HEK293 (cell line): ENCODE measurements around the gene SPARC.
A peak's percentile ranks its signal among the peaks of the same experiment; 100 is the strongest.

Source experiments
- CTCF ChIA-PET: fragments of 350-600 bp; formaldehyde crosslinking; extraction: SDS; loops from one replicate; lab custom pipeline; 2021; ENCODE audit warnings: antibody characterized with exemption; lab: Yijun Ruan, JAX
- POLR2A ChIA-PET: fragments of 300-600 bp; formaldehyde crosslinking; extraction: SDS; loops from one replicate; lab custom pipeline; 2020; ENCODE audit warnings: antibody characterized with exemption, inconsistent platforms; lab: Yijun Ruan, JAX
- H3K27ac ChIP-seq: fragments of 200-500 bp; sonication (Bioruptor generic); 2 replicates; pipeline ENCODE4 v1.5.1; 2014; ENCODE audit warnings: low read depth, low read length, control low read depth, inconsistent platforms; ENCODE audit errors: extremely low read depth
- H3K36me3 ChIP-seq, 2 experiments: fragments of 200-500 bp in 1 of 2; sonication (Bioruptor generic) in 1 of 2; 1 replicate in 1 of 2; 2 replicates in 1 of 2; pipeline ENCODE4 v1.5.1; 2014 to 2017; ENCODE audit warnings: inconsistent platforms in 2 of 2, low read length in 2 of 2; ENCODE audit not compliant: control insufficient read depth in 2 of 2, insufficient read depth in 1 of 2
- H3K4me1 ChIP-seq: fragments of 200-500 bp; sonication (Bioruptor generic); 2 replicates; pipeline ENCODE4 v1.5.1; 2014; ENCODE audit warnings: mild to moderate bottlenecking, low read length, inconsistent platforms; ENCODE audit not compliant: control insufficient read depth, insufficient read depth
- H3K4me3 ChIP-seq: 2 replicates; pipeline ENCODE4 v1.5.1; 2011; ENCODE audit warnings: low read depth, mild to moderate bottlenecking, control low read depth, low read length, moderate library complexity
- H3K9me3 ChIP-seq: fragments of 200-500 bp; sonication (Bioruptor generic); 2 replicates; pipeline ENCODE4 v1.5.1; 2014; ENCODE audit warnings: low read depth, low read length, inconsistent platforms; ENCODE audit not compliant: control insufficient read depth, insufficient read depth
- GLI2 ChIP-seq: fragments of 450-650 bp; formaldehyde crosslinking; IDR thresholded peaks from 2 replicates; pipeline ENCODE4; 2017; ENCODE audit warnings: missing biosample characterization, missing genetic modification characterization, low read depth, borderline replicate concordance
- GLI4 ChIP-seq: fragments of 450-650 bp; formaldehyde crosslinking; IDR thresholded peaks from 2 replicates; pipeline ENCODE4 v1.5.1; 2016; ENCODE audit warnings: missing biosample characterization, missing genetic modification characterization
- KLF16 ChIP-seq: fragments of 450-650 bp; formaldehyde crosslinking; IDR thresholded peaks from 2 replicates; pipeline ENCODE4 v1.5.1; 2017; ENCODE audit warnings: missing biosample characterization, missing genetic modification characterization
- MZF1 ChIP-seq: fragments of 450-650 bp; formaldehyde crosslinking; IDR thresholded peaks from 2 replicates; pipeline ENCODE4 v1.5.1; 2017; ENCODE audit warnings: missing biosample characterization, missing genetic modification characterization, borderline replicate concordance
- OSR2 ChIP-seq: fragments of 450-650 bp; formaldehyde crosslinking; IDR thresholded peaks from 2 replicates; pipeline ENCODE4 v1.5.1; 2016; ENCODE audit warnings: missing biosample characterization, missing genetic modification characterization
- TRIM28 ChIP-seq: IDR thresholded peaks from 2 replicates; pipeline ENCODE4 v1.6.1; 2011; ENCODE audit warnings: low read length, control low read depth, borderline replicate concordance
- ZNF23 ChIP-seq: fragments of 450-650 bp; formaldehyde crosslinking; IDR thresholded peaks from 2 replicates; pipeline ENCODE4 v1.5.1; 2016; ENCODE audit warnings: missing biosample characterization, missing genetic modification characterization, borderline replicate concordance
- ZNF239 ChIP-seq: fragments of 450-650 bp; formaldehyde crosslinking; IDR thresholded peaks from 2 replicates; pipeline ENCODE4 v1.5.1; 2016; ENCODE audit warnings: missing biosample characterization, missing genetic modification characterization
- ZNF354C ChIP-seq: fragments of 450-650 bp; formaldehyde crosslinking; IDR thresholded peaks from 2 replicates; pipeline ENCODE4 v1.5.1; 2016; ENCODE audit warnings: missing biosample characterization, missing genetic modification characterization, low read depth, borderline replicate concordance
- ZNF366 ChIP-seq: fragments of 450-650 bp; formaldehyde crosslinking; conservative IDR thresholded peaks from 2 replicates; pipeline ENCODE4 v1.5.1; 2016; ENCODE audit warnings: missing biosample characterization, missing genetic modification characterization
- ZNF701 ChIP-seq: fragments of 450-650 bp; formaldehyde crosslinking; IDR thresholded peaks from 2 replicates; pipeline ENCODE4 v1.5.1; 2016; ENCODE audit warnings: missing biosample characterization, missing genetic modification characterization
- ZNF785 ChIP-seq: fragments of 450-650 bp; formaldehyde crosslinking; IDR thresholded peaks from 2 replicates; pipeline ENCODE4 v1.5.1; 2016; ENCODE audit warnings: missing biosample characterization, missing genetic modification characterization
- ZSCAN23 ChIP-seq: fragments of 450-650 bp; formaldehyde crosslinking; IDR thresholded peaks from 2 replicates; pipeline ENCODE4 v1.5.1; 2016; ENCODE audit warnings: missing biosample characterization, missing genetic modification characterization
- TF ChIP-seq, protein P1 (sequence below): fragments of 450-650 bp; formaldehyde crosslinking; IDR thresholded peaks from 2 replicates; pipeline ENCODE4; 2016; ENCODE audit warnings: missing biosample characterization, missing genetic modification characterization
- TF ChIP-seq, protein P2 (sequence below): fragments of 450-650 bp; IDR thresholded peaks from 2 replicates; pipeline ENCODE4 v1.5.1; 2018; ENCODE audit warnings: missing biosample characterization, missing genetic modification characterization
- TF ChIP-seq, protein P3 (sequence below): fragments of 450-650 bp; formaldehyde crosslinking; IDR thresholded peaks from 2 replicates; pipeline ENCODE4 v1.5.1; 2016; ENCODE audit warnings: missing biosample characterization, missing genetic modification characterization
- TF ChIP-seq, protein P4 (sequence below): fragments of 450-650 bp; formaldehyde crosslinking; IDR thresholded peaks from 2 replicates; pipeline ENCODE4 v1.5.1; 2016; ENCODE audit warnings: missing biosample characterization, missing genetic modification characterization, low read depth
- TF ChIP-seq, protein P5 (sequence below): fragments of 450-650 bp; formaldehyde crosslinking; IDR thresholded peaks from 2 replicates; pipeline ENCODE4 v1.5.1; 2016; ENCODE audit warnings: missing biosample characterization, missing genetic modification characterization
- TF ChIP-seq, protein P6 (sequence below): fragments of 450-650 bp; formaldehyde crosslinking; IDR thresholded peaks from 2 replicates; pipeline ENCODE4 v1.5.1; 2017; ENCODE audit warnings: missing biosample characterization, missing genetic modification characterization

SPARC gene

DNA sequence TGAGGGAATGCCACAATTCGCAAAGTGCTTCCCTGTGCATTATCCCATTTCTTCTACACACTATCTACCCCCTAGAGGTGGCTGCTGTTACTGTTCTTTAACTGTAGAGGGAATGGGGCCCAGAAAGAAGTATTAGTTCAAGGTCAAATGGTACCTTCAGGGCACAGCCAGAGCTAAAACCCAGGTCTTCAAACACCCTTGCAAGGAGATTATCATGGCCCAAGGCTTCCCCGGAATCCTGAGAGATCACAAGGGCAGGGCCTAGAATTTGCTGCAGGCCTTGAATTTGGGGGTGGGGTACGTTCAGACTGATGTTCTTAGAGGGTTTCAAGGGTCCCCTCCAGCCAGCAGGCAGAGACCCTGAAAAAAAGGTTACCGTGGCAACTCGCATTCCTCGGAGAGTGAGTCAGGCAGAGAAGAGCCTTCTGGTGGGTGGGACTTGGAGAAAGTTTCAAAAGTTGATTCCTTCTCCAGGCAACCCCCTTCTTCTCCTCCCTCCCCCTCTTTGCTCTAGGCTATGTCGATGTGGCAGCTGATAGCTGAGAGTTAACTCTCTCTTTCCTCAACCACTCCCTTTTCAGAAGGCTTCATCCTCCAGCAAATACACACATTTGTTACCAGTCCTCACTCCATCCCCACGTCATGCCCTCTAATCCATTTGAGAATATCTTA is 1.9 kb downstream of the SPARC start:
- POLR2A ChIA-PET, result interaction anchor here (0.5 to 1.9 kb wide), 7 partner anchors 12 to 286 kb away, joined by 3 to 12 read pairs (median 3); no protein-coding TSS in a partner anchor
- H3K27ac ChIP-seq, result no peak overlapping the region
- peaks cover 0 to 11% of the 10 kb centered on the region in 2 experiments; a peak in 1 of 3 replicates for H3K36me3 ChIP-seq

DNA sequence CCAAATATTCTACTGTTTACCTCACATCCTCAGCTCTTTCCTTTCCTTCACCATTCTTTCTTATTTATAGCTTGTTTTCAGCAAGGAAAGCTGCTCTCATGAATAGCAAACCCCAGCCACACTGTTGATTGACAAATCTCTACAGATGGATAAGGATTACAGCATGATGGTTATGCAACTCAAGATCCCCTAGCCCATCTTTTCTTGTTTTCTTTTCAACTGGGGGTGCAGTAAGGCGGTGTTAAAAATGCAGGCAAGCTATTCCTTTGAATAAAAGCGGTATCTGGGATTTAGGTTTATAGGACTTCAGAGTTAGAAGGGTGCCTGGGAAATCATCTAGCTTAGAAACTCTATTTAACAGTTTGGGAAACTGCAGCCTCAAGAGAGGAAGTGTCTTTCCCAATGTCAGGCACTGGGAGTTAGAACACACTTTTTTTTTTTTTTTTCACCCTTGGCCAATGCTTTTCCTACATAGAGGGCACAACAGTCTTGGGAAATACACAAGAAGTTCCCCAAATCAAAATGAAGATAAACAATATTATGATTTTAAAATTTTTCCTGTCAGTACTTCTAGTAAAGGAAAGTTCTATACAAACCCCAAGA is 2.6 kb downstream of the SPARC start:
- H3K4me3 ChIP-seq, result no peak overlapping the region
- TF ChIP-seq ZNF785 (tag by site-specific recombination) (no peak), ZNF354C (no peak), ZSCAN23 (no peak), ZNF23 (no peak), OSR2 (no peak), MZF1 (tag by site-specific recombination) (no peak), ZNF701 (tag by site-specific recombination) (no peak), ZNF239 (tag by site-specific recombination) (no peak), GLI2 (tag by site-specific recombination) (no peak), ZNF366 (tag by site-specific recombination) (no peak), KLF16 (tag by site-specific recombination) (no peak), GLI4 (tag by site-specific recombination) (no peak)
- TF ChIP-seq, protein P1, sequence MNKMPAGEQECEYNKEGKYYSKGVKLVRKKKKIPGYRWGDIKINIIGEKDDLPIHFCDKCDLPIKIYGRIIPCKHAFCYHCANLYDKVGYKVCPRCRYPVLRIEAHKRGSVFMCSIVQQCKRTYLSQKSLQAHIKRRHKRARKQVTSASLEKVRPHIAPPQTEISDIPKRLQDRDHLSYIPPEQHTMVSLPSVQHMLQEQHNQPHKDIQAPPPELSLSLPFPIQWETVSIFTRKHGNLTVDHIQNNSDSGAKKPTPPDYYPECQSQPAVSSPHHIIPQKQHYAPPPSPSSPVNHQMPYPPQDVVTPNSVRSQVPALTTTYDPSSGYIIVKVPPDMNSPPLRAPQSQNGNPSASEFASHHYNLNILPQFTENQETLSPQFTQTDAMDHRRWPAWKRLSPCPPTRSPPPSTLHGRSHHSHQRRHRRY (tag by site-specific recombination), result no peak
- TF ChIP-seq, protein P2, sequence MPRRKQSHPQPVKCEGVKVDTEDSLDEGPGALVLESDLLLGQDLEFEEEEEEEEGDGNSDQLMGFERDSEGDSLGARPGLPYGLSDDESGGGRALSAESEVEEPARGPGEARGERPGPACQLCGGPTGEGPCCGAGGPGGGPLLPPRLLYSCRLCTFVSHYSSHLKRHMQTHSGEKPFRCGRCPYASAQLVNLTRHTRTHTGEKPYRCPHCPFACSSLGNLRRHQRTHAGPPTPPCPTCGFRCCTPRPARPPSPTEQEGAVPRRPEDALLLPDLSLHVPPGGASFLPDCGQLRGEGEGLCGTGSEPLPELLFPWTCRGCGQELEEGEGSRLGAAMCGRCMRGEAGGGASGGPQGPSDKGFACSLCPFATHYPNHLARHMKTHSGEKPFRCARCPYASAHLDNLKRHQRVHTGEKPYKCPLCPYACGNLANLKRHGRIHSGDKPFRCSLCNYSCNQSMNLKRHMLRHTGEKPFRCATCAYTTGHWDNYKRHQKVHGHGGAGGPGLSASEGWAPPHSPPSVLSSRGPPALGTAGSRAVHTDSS (tag by site-specific recombination), result no peak
- TF ChIP-seq, protein P3, sequence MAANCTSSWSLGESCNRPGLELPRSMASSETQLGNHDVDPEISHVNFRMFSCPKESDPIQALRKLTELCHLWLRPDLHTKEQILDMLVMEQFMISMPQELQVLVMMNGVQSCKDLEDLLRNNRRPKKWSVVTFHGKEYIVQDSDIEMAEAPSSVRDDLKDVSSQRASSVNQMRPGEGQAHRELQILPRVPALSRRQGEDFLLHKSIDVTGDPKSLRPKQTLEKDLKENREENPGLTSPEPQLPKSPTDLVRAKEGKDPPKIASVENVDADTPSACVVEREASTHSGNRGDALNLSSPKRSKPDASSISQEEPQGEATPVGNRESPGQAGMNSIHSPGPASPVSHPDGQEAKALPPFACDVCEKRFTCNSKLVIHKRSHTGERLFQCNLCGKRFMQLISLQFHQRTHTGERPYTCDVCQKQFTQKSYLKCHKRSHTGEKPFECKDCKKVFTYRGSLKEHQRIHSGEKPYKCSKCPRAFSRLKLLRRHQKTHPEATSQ (tag by site-specific recombination), result no peak
- TF ChIP-seq, protein P4, sequence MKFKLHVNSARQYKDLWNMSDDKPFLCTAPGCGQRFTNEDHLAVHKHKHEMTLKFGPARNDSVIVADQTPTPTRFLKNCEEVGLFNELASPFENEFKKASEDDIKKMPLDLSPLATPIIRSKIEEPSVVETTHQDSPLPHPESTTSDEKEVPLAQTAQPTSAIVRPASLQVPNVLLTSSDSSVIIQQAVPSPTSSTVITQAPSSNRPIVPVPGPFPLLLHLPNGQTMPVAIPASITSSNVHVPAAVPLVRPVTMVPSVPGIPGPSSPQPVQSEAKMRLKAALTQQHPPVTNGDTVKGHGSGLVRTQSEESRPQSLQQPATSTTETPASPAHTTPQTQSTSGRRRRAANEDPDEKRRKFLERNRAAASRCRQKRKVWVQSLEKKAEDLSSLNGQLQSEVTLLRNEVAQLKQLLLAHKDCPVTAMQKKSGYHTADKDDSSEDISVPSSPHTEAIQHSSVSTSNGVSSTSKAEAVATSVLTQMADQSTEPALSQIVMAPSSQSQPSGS (tag by site-specific recombination), result no peak

More for the DNA sequence above, 1.9 kb downstream of the SPARC start:
- TF ChIP-seq, protein P1 (tag by site-specific recombination), result no peak
- TF ChIP-seq TRIM28, result peak; percentile 31; the same call in 1 of the 2 replicates
- TF ChIP-seq, protein P5, sequence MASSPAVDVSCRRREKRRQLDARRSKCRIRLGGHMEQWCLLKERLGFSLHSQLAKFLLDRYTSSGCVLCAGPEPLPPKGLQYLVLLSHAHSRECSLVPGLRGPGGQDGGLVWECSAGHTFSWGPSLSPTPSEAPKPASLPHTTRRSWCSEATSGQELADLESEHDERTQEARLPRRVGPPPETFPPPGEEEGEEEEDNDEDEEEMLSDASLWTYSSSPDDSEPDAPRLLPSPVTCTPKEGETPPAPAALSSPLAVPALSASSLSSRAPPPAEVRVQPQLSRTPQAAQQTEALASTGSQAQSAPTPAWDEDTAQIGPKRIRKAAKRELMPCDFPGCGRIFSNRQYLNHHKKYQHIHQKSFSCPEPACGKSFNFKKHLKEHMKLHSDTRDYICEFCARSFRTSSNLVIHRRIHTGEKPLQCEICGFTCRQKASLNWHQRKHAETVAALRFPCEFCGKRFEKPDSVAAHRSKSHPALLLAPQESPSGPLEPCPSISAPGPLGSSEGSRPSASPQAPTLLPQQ (tag by site-specific recombination), result no peak
- TF ChIP-seq, protein P6, sequence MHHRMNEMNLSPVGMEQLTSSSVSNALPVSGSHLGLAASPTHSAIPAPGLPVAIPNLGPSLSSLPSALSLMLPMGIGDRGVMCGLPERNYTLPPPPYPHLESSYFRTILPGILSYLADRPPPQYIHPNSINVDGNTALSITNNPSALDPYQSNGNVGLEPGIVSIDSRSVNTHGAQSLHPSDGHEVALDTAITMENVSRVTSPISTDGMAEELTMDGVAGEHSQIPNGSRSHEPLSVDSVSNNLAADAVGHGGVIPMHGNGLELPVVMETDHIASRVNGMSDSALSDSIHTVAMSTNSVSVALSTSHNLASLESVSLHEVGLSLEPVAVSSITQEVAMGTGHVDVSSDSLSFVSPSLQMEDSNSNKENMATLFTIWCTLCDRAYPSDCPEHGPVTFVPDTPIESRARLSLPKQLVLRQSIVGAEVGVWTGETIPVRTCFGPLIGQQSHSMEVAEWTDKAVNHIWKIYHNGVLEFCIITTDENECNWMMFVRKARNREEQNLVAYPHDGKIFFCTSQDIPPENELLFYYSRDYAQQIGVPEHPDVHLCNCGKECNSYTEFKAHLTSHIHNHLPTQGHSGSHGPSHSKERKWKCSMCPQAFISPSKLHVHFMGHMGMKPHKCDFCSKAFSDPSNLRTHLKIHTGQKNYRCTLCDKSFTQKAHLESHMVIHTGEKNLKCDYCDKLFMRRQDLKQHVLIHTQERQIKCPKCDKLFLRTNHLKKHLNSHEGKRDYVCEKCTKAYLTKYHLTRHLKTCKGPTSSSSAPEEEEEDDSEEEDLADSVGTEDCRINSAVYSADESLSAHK (tag by site-specific recombination), result peak; percentile 96
- TF ChIP-seq, all 188 proteins: peak for 2
- Histone ChIP-seq H3K4me1 (peaks cover 6% of the 10 kb centered on the region; the same call in 1 of the 2 replicates), H3K9me3 (no peaks in the 10 kb centered on the region), H3K4me3 (peak overlapping the region; percentile 13; the same call in 1 of the 2 replicates)
- CTCF ChIA-PET, result interaction anchor here (0.8 to 2.2 kb wide), 11 partner anchors 11 to 86 kb away, joined by 3 to 11 read pairs (median 5); no protein-coding TSS in a partner anchor

More for the DNA sequence above, 2.6 kb downstream of the SPARC start:
- Histone ChIP-seq H3K27ac (no peak overlapping the region), H3K9me3 (no peaks in the 10 kb centered on the region), H3K4me1 (peaks cover 6% of the 10 kb centered on the region; the same call in 1 of the 2 replicates), H3K36me3 (peaks cover 0 to 11% of the 10 kb centered on the region in 2 experiments; a peak in 1 of 3 replicates)
- ChIA-PET POLR2A (interaction anchor here (1.1 to 1.9 kb wide), 3 partner anchors 11 to 32 kb away, joined by 3 to 12 read pairs (median 7); no protein-coding TSS in a partner anchor), CTCF (interaction anchor here (0.6 to 2.2 kb wide), 13 partner anchors 10 to 322 kb away, joined by 3 to 11 read pairs (median 5); no protein-coding TSS in a partner anchor)
